ENCODE measurements around the gene OR2T2. TPM values are rescaled to one million over a fixed set of nuclear protein-coding genes. Genes with fewer than 3 reads are reported as not detected.
"Not testable (repeated sequence)": the region's sequence is repeated elsewhere in the genome, so short reads cannot be mapped to it uniquely, and the experiment has no call there.

Gene OR2T2
- total RNA-seq: under 0.01 TPM

GRCh38 chr1:248445399-248445798 lies at the start of gene OR2T2:
TSS of gene OR2T2 (plus strand) at chr1:248445637. CDS start at chr1:248452798, 7,161 bp downstream.
- not testable (repeated sequence) for DNase-seq (ENCODE audit: low read depth in 2 of 3, low spot score in 2 of 3)

- DNase-seq (ENCODE audit: low read depth in 2 of 3, low spot score in 2 of 3): no peak
Observed at GRCh38 chr1:248402748-248403147, 42.7 kb upstream of the OR2T2 start, which contains the start of gene OR2T1. TSS of gene OR2T1 (plus strand) at chr1:248403048. CDS start at chr1:248406148, 3,100 bp downstream.

GRCh38 chr1:248404024-248404423 lies 41.4 kb upstream of the OR2T2 start:
- peak; percentile 43 to 51 (median 47) for DNase-seq (ENCODE audit: low read depth in 2 of 3, low spot score in 2 of 3)

GRCh38 chr1:248406721-248407692 lies 38.4 kb upstream of the OR2T2 start:
- no peak for DNase-seq (ENCODE audit: low read depth in 2 of 3, low spot score in 2 of 3)

- no peak for DNase-seq (ENCODE audit: low read depth in 2 of 3, low spot score in 2 of 3)
Observed at GRCh38 chr1:248416226-248416625, 29.2 kb upstream of the OR2T2 start.

GRCh38 chr1:248417854-248418253 lies 27.6 kb upstream of the OR2T2 start:
- no peak for DNase-seq (ENCODE audit: low read depth in 2 of 3, low spot score in 2 of 3)

GRCh38 chr1:248421384-248421783 lies 24.1 kb upstream of the OR2T2 start:
- peak in 1 of 3 donors; percentile 13 for DNase-seq (ENCODE audit: low read depth in 2 of 3, low spot score in 2 of 3)

GRCh38 chr1:248427526-248428191 lies 17.8 kb upstream of the OR2T2 start:
- not testable (repeated sequence) for DNase-seq (ENCODE audit: low read depth in 2 of 3, low spot score in 2 of 3)

- DNase-seq (ENCODE audit: low read depth in 2 of 3, low spot score in 2 of 3): not testable (repeated sequence)
Observed at GRCh38 chr1:248428192-248428533, 17.3 kb upstream of the OR2T2 start.

GRCh38 chr1:248431683-248432082 lies 13.8 kb upstream of the OR2T2 start:
- DNase-seq (ENCODE audit: low read depth in 2 of 3, low spot score in 2 of 3): not testable (repeated sequence)

- not testable (repeated sequence) for DNase-seq (ENCODE audit: low read depth in 2 of 3, low spot score in 2 of 3)
Observed at GRCh38 chr1:248432201-248432600, 13.2 kb upstream of the OR2T2 start.

- DNase-seq (ENCODE audit: low read depth in 2 of 3, low spot score in 2 of 3): not testable (repeated sequence)
Observed at GRCh38 chr1:248433811-248434415, 11.5 kb upstream of the OR2T2 start.

- DNase-seq (ENCODE audit: low read depth in 2 of 3, low spot score in 2 of 3): not testable (repeated sequence)
Observed at GRCh38 chr1:248434913-248435312, 10.5 kb upstream of the OR2T2 start.

GRCh38 chr1:248436303-248436702 lies 9.1 kb upstream of the OR2T2 start:
- DNase-seq (ENCODE audit: low read depth in 2 of 3, low spot score in 2 of 3): not testable (repeated sequence)

- not testable (repeated sequence) for DNase-seq (ENCODE audit: low read depth in 2 of 3, low spot score in 2 of 3)
Observed at GRCh38 chr1:248438668-248439067, 6.8 kb upstream of the OR2T2 start.

GRCh38 chr1:248439283-248439682 lies 6.2 kb upstream of the OR2T2 start:
- DNase-seq (ENCODE audit: low read depth in 2 of 3, low spot score in 2 of 3): not testable (repeated sequence)

- DNase-seq (ENCODE audit: low read depth in 2 of 3, low spot score in 2 of 3): not testable (repeated sequence)
Observed at GRCh38 chr1:248442500-248443277, 2.7 kb upstream of the OR2T2 start.

GRCh38 chr1:248444603-248445002 lies 834 bp upstream of the OR2T2 start:
- not testable (repeated sequence) for DNase-seq (ENCODE audit: low read depth in 2 of 3, low spot score in 2 of 3)

- not testable (repeated sequence) for DNase-seq (ENCODE audit: low read depth in 2 of 3, low spot score in 2 of 3)
Observed at GRCh38 chr1:248448409-248449074, 3.1 kb downstream of the OR2T2 start.

All from hematopoietic multipotent progenitor cell (in vitro differentiated cells).